Adipose tissue (tissue), 3 donors: ENCODE data around the gene LY6G5C. TPM values are rescaled to one million over a fixed set of nuclear protein-coding genes. Genes with fewer than 3 reads are reported as not detected.

Experiments used
- H3K27ac ChIP-seq: one replicate; pipeline ENCODE4 v1.5.1; 2013; ENCODE audit warnings: low read depth, low read length
- WGBS, 3 donors: extraction: QIAGEN DNeasy Blood & Tissue Kit; methylation state at CpG; one replicate each; pipeline ENCODE4 v1.1.7; 2013; 5-methylcytosine and 5-hydroxymethylcytosine counted together
- polyA plus RNA-seq, 3 donors: library from polyadenylated mRNA; stranded (reverse); fragments of 200-250 nt; gene quantifications; one replicate each; pipeline ENCODE4 v1.2.3, GENCODE V29; 2013
- donor health status: healthy with polysubstance abuse.
- donor health status: Bipolar disorder and iron deficiency.
- donor health status: healthy.

LY6G5C gene
- polyA plus RNA-seq, 3 donors, result 1.2 to 3.5 (median 2.4) TPM

- WGBS, 3 donors, result 90 to 94% (median 92%) methylated on average over 26 of the region's 26 CpGs
- H3K27ac ChIP-seq, result no peak overlapping the region
Measured at GRCh38 chr6:31632279-31632946, 48.5 kb downstream of the LY6G5C start.

GRCh38 chr6:31631681-31632278, 49.1 kb downstream of the LY6G5C start:
- 89 to 92% (median 89%) methylated on average over 30 to 32 of the region's 32 CpGs for WGBS, 3 donors
- no peak overlapping the region for H3K27ac ChIP-seq

GRCh38 chr6:31631209-31631608, 49.7 kb downstream of the LY6G5C start:
- no peak overlapping the region for H3K27ac ChIP-seq
- 77 to 90% (median 83%) methylated on average over 15 to 16 of the region's 16 CpGs for WGBS, 3 donors

DNA sequence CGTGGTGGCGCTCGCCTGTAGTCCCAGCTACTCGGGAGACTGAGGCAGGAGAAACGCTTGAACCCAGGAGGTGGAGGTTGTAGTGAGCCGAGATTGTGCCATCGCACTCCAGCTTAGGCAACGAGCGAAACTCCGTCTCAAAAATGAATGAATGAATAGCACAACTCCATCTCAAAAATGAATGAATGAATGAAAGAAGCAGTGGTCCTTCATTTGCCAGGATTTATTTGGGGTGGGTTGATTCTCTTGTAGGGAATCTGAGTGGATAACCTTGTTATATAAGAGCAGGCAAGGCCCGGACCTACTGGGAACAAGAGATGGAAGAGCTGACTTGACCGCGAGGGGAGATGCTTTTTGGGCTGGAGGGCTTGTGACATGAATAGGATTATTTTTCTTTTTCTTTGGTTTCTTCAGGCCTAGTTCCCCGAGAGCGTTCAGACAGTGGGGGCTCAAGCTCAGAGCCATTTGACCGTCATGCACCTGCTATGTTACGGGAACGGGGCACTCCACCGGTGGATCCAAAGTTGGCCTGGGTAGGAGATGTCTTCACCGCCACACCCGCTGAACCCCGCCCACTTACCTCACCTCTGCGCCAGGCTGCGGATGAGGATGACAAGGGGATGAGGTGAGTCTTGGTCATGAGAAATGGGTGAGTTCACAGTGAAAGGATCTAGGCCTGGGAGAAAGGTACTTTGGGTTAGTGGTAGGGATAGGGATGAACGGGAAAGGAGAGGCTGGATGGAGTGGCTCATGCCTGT, 50.5 kb downstream of the LY6G5C start:
- H3K27ac ChIP-seq, result no peak overlapping the region
- 90 to 93% (median 92%) methylated on average over 25 of the region's 25 CpGs for WGBS, 3 donors

GRCh38 chr6:31629014-31629413, 51.9 kb downstream of the LY6G5C start:
- no peak overlapping the region for H3K27ac ChIP-seq
- 91 to 93% (median 92%) methylated on average over 7 of the region's 7 CpGs for WGBS, 3 donors

GRCh38 chr6:31627690-31628287, 53.1 kb downstream of the LY6G5C start:
- no peak overlapping the region for H3K27ac ChIP-seq
- 94 to 98% (median 98%) methylated on average over 19 of the region's 19 CpGs for WGBS, 3 donors

GRCh38 chr6:31626952-31627351, 53.9 kb downstream of the LY6G5C start:
- no peak overlapping the region for H3K27ac ChIP-seq
- WGBS, 3 donors, result 87 to 93% (median 88%) methylated on average over 10 of the region's 10 CpGs

Other genes with a start within 250 kb of the LY6G5C start
- 1 to 10 TPM in 1 of 3 donors, under 1 TPM in 2; 0.53 to 3.3 (median 0.95) TPM for gene MICB, start 182.9 kb downstream of the LY6G5C start, polyA plus RNA-seq
- not detected for gene MCCD1, start 152.1 kb downstream of the LY6G5C start, polyA plus RNA-seq
- gene DDX39B, start 139.1 kb downstream of the LY6G5C start, polyA plus RNA-seq, result 100 to 1,000 TPM; 315 to 359 (median 351) TPM
- 1 to 10 TPM in 1 of 3 donors, under 1 TPM in 2; 0.48 to 1.8 (median 0.81) TPM for gene ATP6V1G2, start 134.5 kb downstream of the LY6G5C start, polyA plus RNA-seq
- gene NFKBIL1, start 133.5 kb downstream of the LY6G5C start, polyA plus RNA-seq, result 10 to 100 TPM; 21.5 to 40.3 (median 25.0) TPM
- under 1 TPM in 2 of 3 donors, not detected in 1; 0.08 to 0.21 TPM for gene LTA, start 108.8 kb downstream of the LY6G5C start, polyA plus RNA-seq
- gene TNF, start 105.5 kb downstream of the LY6G5C start, polyA plus RNA-seq, result 1 to 10 TPM in 1 of 3 donors, under 1 TPM in 2; 0.16 to 1.1 (median 0.56) TPM
- gene LTB, start 98.6 kb downstream of the LY6G5C start, polyA plus RNA-seq, result 1 to 10 TPM; 1.9 to 6.7 (median 5.3) TPM
- gene LST1, start 94.8 kb downstream of the LY6G5C start, polyA plus RNA-seq, result 10 to 100 TPM in 2 of 3 donors, 1 to 10 TPM in 1; 3.1 to 41.1 (median 32.1) TPM
- gene NCR3, start 88.1 kb downstream of the LY6G5C start, polyA plus RNA-seq, result under 1 TPM in 2 of 3 donors, not detected in 1; 0.14 to 0.39 TPM
- 100 to 1,000 TPM in 1 of 3 donors, 10 to 100 TPM in 1, 1 to 10 TPM in 1; 7.9 to 180 (median 63.1) TPM for gene AIF1, start 65.8 kb downstream of the LY6G5C start, polyA plus RNA-seq
- gene PRRC2A, start 60.4 kb downstream of the LY6G5C start, polyA plus RNA-seq, result 100 to 1,000 TPM in 2 of 3 donors, 10 to 100 TPM in 1; 47.8 to 112 (median 110) TPM
- gene BAG6, start 28.4 kb downstream of the LY6G5C start, polyA plus RNA-seq, result 100 to 1,000 TPM; 109 to 202 (median 189) TPM
- gene APOM, start 25.2 kb downstream of the LY6G5C start, polyA plus RNA-seq, result 1 to 10 TPM; 2.0 to 6.5 (median 3.6) TPM
- gene C6orf47, start 20.3 kb downstream of the LY6G5C start, polyA plus RNA-seq, result 10 to 100 TPM in 2 of 3 donors, 1 to 10 TPM in 1; 8.8 to 17.0 (median 14.1) TPM
- gene GPANK1, start 16.1 kb downstream of the LY6G5C start, polyA plus RNA-seq, result 10 to 100 TPM in 2 of 3 donors, 1 to 10 TPM in 1; 9.7 to 16.6 (median 14.0) TPM
- 100 to 1,000 TPM; 103 to 186 (median 172) TPM for gene CSNK2B, start 15.0 kb downstream of the LY6G5C start, polyA plus RNA-seq
- gene LY6G5B, start 11.1 kb downstream of the LY6G5C start, polyA plus RNA-seq, result 1 to 10 TPM; 4.2 to 9.8 (median 4.8) TPM
- 10 to 100 TPM; 28.5 to 39.8 (median 30.5) TPM for gene ABHD16A, start 22.3 kb upstream of the LY6G5C start, polyA plus RNA-seq
- under 1 TPM in 1 of 3 donors, not detected in 2; 0.45 TPM for gene LY6G6F, start 25.8 kb upstream of the LY6G5C start, polyA plus RNA-seq
- gene LY6G6D, start 34.3 kb upstream of the LY6G5C start, polyA plus RNA-seq, result not detected
- gene LY6G6C, start 40.7 kb upstream of the LY6G5C start, polyA plus RNA-seq, result under 1 TPM in 1 of 3 donors, not detected in 2; 0.16 TPM
- gene MPIG6B, start 42.3 kb upstream of the LY6G5C start, polyA plus RNA-seq, result under 1 TPM in 2 of 3 donors, not detected in 1; 0.06 to 0.22 TPM
- 100 to 1,000 TPM in 2 of 3 donors, 10 to 100 TPM in 1; 21.9 to 213 (median 122) TPM for gene DDAH2, start 48.2 kb upstream of the LY6G5C start, polyA plus RNA-seq
- 100 to 1,000 TPM; 140 to 335 (median 301) TPM for gene CLIC1, start 55.5 kb upstream of the LY6G5C start, polyA plus RNA-seq
- 1 to 10 TPM; 2.4 to 4.4 (median 3.9) TPM for gene MSH5, start 58.9 kb upstream of the LY6G5C start, polyA plus RNA-seq
- gene SAPCD1, start 81.6 kb upstream of the LY6G5C start, polyA plus RNA-seq, result 1 to 10 TPM in 1 of 3 donors, under 1 TPM in 1, not detected in 1; 0.51 to 1.4 TPM
- 1 to 10 TPM in 1 of 3 donors, under 1 TPM in 1, not detected in 1; 0.61 to 2.1 TPM for gene VWA7, start 96.3 kb upstream of the LY6G5C start, polyA plus RNA-seq
- gene VARS1, start 114.7 kb upstream of the LY6G5C start, polyA plus RNA-seq, result 10 to 100 TPM; 24.2 to 38.6 (median 29.1) TPM
- gene LSM2, start 125.9 kb upstream of the LY6G5C start, polyA plus RNA-seq, result 10 to 100 TPM; 29.7 to 55.0 (median 38.1) TPM
- 1 to 10 TPM in 1 of 3 donors, under 1 TPM in 2; 0.59 to 1.0 (median 0.80) TPM for gene HSPA1L, start 134.2 kb upstream of the LY6G5C start, polyA plus RNA-seq
- 100 to 1,000 TPM in 1 of 3 donors, 10 to 100 TPM in 2; 32.5 to 514 (median 76.3) TPM for gene HSPA1A, start 134.5 kb upstream of the LY6G5C start, polyA plus RNA-seq
- gene HSPA1B, start 146.7 kb upstream of the LY6G5C start, polyA plus RNA-seq, result 100 to 1,000 TPM in 1 of 3 donors, 10 to 100 TPM in 2; 40.9 to 501 (median 47.1) TPM
- 10 to 100 TPM; 26.2 to 33.8 (median 31.5) TPM for gene NEU1, start 181.8 kb upstream of the LY6G5C start, polyA plus RNA-seq
- gene SLC44A4, start 197.9 kb upstream of the LY6G5C start, polyA plus RNA-seq, result 1 to 10 TPM; 1.3 to 8.1 (median 6.2) TPM
- 10 to 100 TPM; 20.1 to 35.8 (median 23.0) TPM for gene EHMT2, start 216.6 kb upstream of the LY6G5C start, polyA plus RNA-seq
- gene ZBTB12, start 221.0 kb upstream of the LY6G5C start, polyA plus RNA-seq, result 1 to 10 TPM; 1.7 to 5.2 (median 2.2) TPM
- gene C2, start 246.7 kb upstream of the LY6G5C start, polyA plus RNA-seq, result 10 to 100 TPM in 2 of 3 donors, 1 to 10 TPM in 1; 1.6 to 20.4 (median 18.2) TPM